Stimulated activated CD8-positive, alpha-beta memory T cell treated with anti-CD3 and anti-CD28 coated beads, Interleukin-7, amount 100 ng/mL, for 1 hour (primary cell): Measurements from ENCODE around the gene HOXC9.

Experiments
- DNase-seq, 2 donors: peaks; one replicate each; pipeline ENCODE4 v3.0.0-alpha.2; 2020; ENCODE audit warnings: low read depth in 2 of 2

The HOXC9 gene

GRCh38 chr12:53963434-53964314 is 36.3 kb upstream of the HOXC9 start:
- no peak for DNase-seq

- DNase-seq, result no peak
These were observed 35.6 kb upstream of the HOXC9 start for GRCh38 chr12:53964315-53964713.

GRCh38 chr12:53965281-53966084 is 34.5 kb upstream of the HOXC9 start:
- no peak for DNase-seq

- no peak for DNase-seq
These were observed 33.9 kb upstream of the HOXC9 start for GRCh38 chr12:53966085-53966384.

GRCh38 chr12:53966385-53967133 is 33.4 kb upstream of the HOXC9 start:
- no peak for DNase-seq

- DNase-seq, result no peak
These were observed 32.5 kb upstream of the HOXC9 start for GRCh38 chr12:53967421-53967925.

GRCh38 chr12:53968214-53969127 is 31.5 kb upstream of the HOXC9 start:
- no peak for DNase-seq

- DNase-seq, result no peak
These were observed 30.2 kb upstream of the HOXC9 start for GRCh38 chr12:53969588-53970259.

- no peak for DNase-seq
These were observed 29.5 kb upstream of the HOXC9 start for GRCh38 chr12:53970451-53970850.

GRCh38 chr12:53971129-53971528 is 28.8 kb upstream of the HOXC9 start:
- no peak for DNase-seq

GRCh38 chr12:53971686-53972085 is 28.3 kb upstream of the HOXC9 start:
- no peak for DNase-seq

- DNase-seq, result no peak
These were observed 27.7 kb upstream of the HOXC9 start for GRCh38 chr12:53972152-53972702.

GRCh38 chr12:53972722-53973235 is 27.2 kb upstream of the HOXC9 start, which contains the start of gene HOXC11:
Gene HOXC11 (plus strand): TSS chr12:53973126. CDS start chr12:53973242, 116 bp downstream.
- DNase-seq, result no peak

GRCh38 chr12:53973236-53974042 is 26.5 kb upstream of the HOXC9 start:
- DNase-seq, result no peak

- no peak for DNase-seq
These were observed 25.6 kb upstream of the HOXC9 start, which contains the start of gene HOTAIR for GRCh38 chr12:53974084-53975063. Gene HOTAIR (minus strand): TSS chr12:53974954.

- DNase-seq, result no peak
These were observed 24.9 kb upstream of the HOXC9 start for GRCh38 chr12:53975064-53975471.

- no peak for DNase-seq
These were observed 24.3 kb upstream of the HOXC9 start for GRCh38 chr12:53975479-53976152.
